GM23338 (cell line): ENCODE results near the gene ERMN. TPM values are rescaled to one million over a fixed set of nuclear protein-coding genes. Genes with fewer than 3 reads are reported as not detected.

ENCODE experiments used
- ATAC-seq: fragments of 200-7000 bp; cut with Tn5 transposase; 3 replicates; pipeline ENCODE4 v1.9.1; 2020
- DNase-seq: peaks from one replicate; pipeline ENCODE4 v3.0.0-alpha.2; 2015; ENCODE audit warnings: low spot score
- H2AFZ ChIP-seq: fragments of 200-600 bp; sonication (generic); 2 replicates; pipeline ENCODE4 v1.8.0; 2016; ENCODE audit warnings: antibody characterized with exemption, mild to moderate bottlenecking, moderate library complexity
- H3F3A ChIP-seq: fragments of 200-600 bp; sonication (generic); replicated peaks from 2 replicates; pipeline ENCODE4 v1.8.0; 2017; ENCODE audit warnings: antibody characterized with exemption, mixed run types, low read depth
- H3K27ac ChIP-seq: fragments of 200-600 bp; sonication (generic); 2 replicates; pipeline ENCODE4 v1.6.1; 2016; ENCODE audit warnings: low read depth
- H3K27me3 ChIP-seq: fragments of 200-600 bp; sonication (generic); 2 replicates; pipeline ENCODE4 v1.8.0; 2016; ENCODE audit warnings: mild to moderate bottlenecking, mixed run types, moderate library complexity; ENCODE audit not compliant: insufficient read depth
- H3K36me3 ChIP-seq: fragments of 200-600 bp; sonication (generic); 2 replicates; pipeline ENCODE4 v1.8.0; 2016; ENCODE audit warnings: mild to moderate bottlenecking; ENCODE audit not compliant: insufficient read depth
- H3K4me1 ChIP-seq: fragments of 200-600 bp; sonication (generic); 2 replicates; pipeline ENCODE4 v1.8.0; 2016; ENCODE audit warnings: mild to moderate bottlenecking, moderate library complexity; ENCODE audit not compliant: insufficient read depth
- H3K4me2 ChIP-seq: fragments of 200-600 bp; sonication (generic); 2 replicates; pipeline ENCODE4 v1.7.1; 2017; ENCODE audit warnings: mixed run types
- H3K4me3 ChIP-seq: fragments of 200-600 bp; sonication (generic); 2 replicates; pipeline ENCODE4 v1.6.1; 2016; ENCODE audit warnings: mixed run types
- H3K79me2 ChIP-seq: fragments of 200-600 bp; sonication (generic); replicated peaks from 2 replicates; pipeline ENCODE4 v1.8.0; 2017; ENCODE audit warnings: mild to moderate bottlenecking; ENCODE audit not compliant: insufficient read depth
- H3K9me2 ChIP-seq: fragments of 200-600 bp; sonication (generic); 2 replicates; pipeline ENCODE4 v1.8.0; 2017; ENCODE audit not compliant: insufficient read depth
- H4K20me1 ChIP-seq: fragments of 200-600 bp; sonication (generic); replicated peaks from 2 replicates; pipeline ENCODE4 v1.8.0; 2017; ENCODE audit warnings: mild to moderate bottlenecking; ENCODE audit not compliant: insufficient read depth
- H3K27ac Mint-ChIP-seq: 2 replicates; pipeline ENCODE4 v1.8.0; 2020; ENCODE audit warnings: inconsistent platforms, mild to moderate bottlenecking, moderate library complexity, mixed read lengths
- H3K27me3 Mint-ChIP-seq: 3 replicates; pipeline ENCODE4 v1.8.0; 2022; ENCODE audit warnings: low read depth, mild to moderate bottlenecking, moderate library complexity, mixed read lengths, inconsistent platforms; ENCODE audit not compliant: insufficient read depth, poor library complexity
- H3K36me3 Mint-ChIP-seq: 3 replicates; pipeline ENCODE4 v1.8.0; 2021; ENCODE audit warnings: low read depth, mild to moderate bottlenecking, inconsistent platforms, moderate library complexity, mixed read lengths
- H3K4me1 Mint-ChIP-seq: 3 replicates; pipeline ENCODE4 v1.8.0; 2020; ENCODE audit warnings: mild to moderate bottlenecking, inconsistent platforms, mixed read lengths
- H3K4me3 Mint-ChIP-seq: 3 replicates; pipeline ENCODE4 v1.8.0; 2021; ENCODE audit warnings: moderate library complexity, mild to moderate bottlenecking, inconsistent platforms, mixed read lengths
- H3K9me3 Mint-ChIP-seq: 3 replicates; pipeline ENCODE4 v1.8.0; 2020; ENCODE audit warnings: moderate library complexity, mild to moderate bottlenecking, inconsistent platforms, mixed read lengths
- CREB1 ChIP-seq: fragments of 250-450 bp; sonication (Bioruptor Pico); IDR thresholded peaks from 2 replicates; pipeline ENCODE4 v1.5.0; 2020; ENCODE audit warnings: low read depth, mild to moderate bottlenecking, moderate library complexity
- EZH2 ChIP-seq: fragments of 200-600 bp; sonication (generic); IDR thresholded peaks from one replicate; pipeline ENCODE4 v1.8.0; 2017; ENCODE audit warnings: antibody characterized with exemption, mild to moderate bottlenecking, low read depth; ENCODE audit not compliant: unreplicated experiment
- EZH2phosphoT487 ChIP-seq: fragments of 200-600 bp; sonication (generic); IDR thresholded peaks from one replicate; pipeline ENCODE4 v1.8.1; 2018; ENCODE audit warnings: antibody characterized with exemption; ENCODE audit not compliant: unreplicated experiment
- JUNB ChIP-seq: IDR thresholded peaks from one replicate; pipeline ENCODE4 v1.6.1; 2016; ENCODE audit warnings: antibody characterized with exemption; ENCODE audit not compliant: unreplicated experiment
- NANOG ChIP-seq: IDR thresholded peaks from 2 replicates; pipeline ENCODE4 v1.6.1; 2016; ENCODE audit warnings: antibody characterized with exemption, borderline replicate concordance
- POLR2AphosphoS5 ChIP-seq: IDR thresholded peaks from 2 replicates; pipeline ENCODE4 v1.6.1; 2016; ENCODE audit warnings: antibody characterized with exemption, low read depth
- STAT1 ChIP-seq: IDR thresholded peaks from one replicate; pipeline ENCODE4 v1.6.1; 2016; ENCODE audit warnings: antibody characterized with exemption; ENCODE audit not compliant: unreplicated experiment
- ZNF114 ChIP-seq: fragments of 250-450 bp; sonication (Bioruptor Pico); IDR thresholded peaks from 2 replicates; pipeline ENCODE4 v1.5.0; 2020; ENCODE audit warnings: mild to moderate bottlenecking, moderate library complexity
- ZNF331 ChIP-seq: fragments of 250-450 bp; sonication (Bioruptor Pico); IDR thresholded peaks from 2 replicates; pipeline ENCODE4 v1.5.0; 2020; ENCODE audit warnings: low read depth, mild to moderate bottlenecking, moderate library complexity
- polyA plus RNA-seq: library from polyadenylated mRNA; unstranded; fragments of >200 nt; fragmentation: Nextera tagmentation; extraction: Ambion mirVana; gene quantifications from 2 replicates; pipeline ENCODE4 v1.2.1, GENCODE V29; 2016
- total RNA-seq: library from RNA; depleted of rRNA; stranded (reverse); fragments of >200 nt; shearing (Covaris generic); gene quantifications from 2 replicates; pipeline ENCODE4 v1.2.3, GENCODE V29; 2014
- TF ChIP-seq, protein P1 (sequence below): IDR thresholded peaks from one replicate; pipeline ENCODE4 v1.6.1; 2018; ENCODE audit warnings: antibody characterized with exemption; ENCODE audit not compliant: unreplicated experiment
- TF ChIP-seq, protein P2 (sequence below), 2 experiments: fragments of 200-600 bp in 1 of 2; sonication (generic) in 1 of 2; conservative IDR thresholded peaks; 2 replicates each; pipeline versions ENCODE4 v1.5.1 to v1.6.1; 2016 to 2017; ENCODE audit warnings: antibody characterized with exemption in 2 of 2, low read depth in 2 of 2, mild to moderate bottlenecking in 2 of 2, moderate library complexity in 1 of 2
- TF ChIP-seq, protein P3 (sequence below): IDR thresholded peaks from 2 replicates; pipeline ENCODE4 v1.6.1; 2016; ENCODE audit warnings: antibody characterized with exemption
- TF ChIP-seq, protein P4 (sequence below): fragments of 250-450 bp; sonication (Bioruptor Pico); IDR thresholded peaks from 2 replicates; pipeline ENCODE4 v1.5.0; 2020; ENCODE audit warnings: mild to moderate bottlenecking, moderate library complexity

Gene ERMN
- total and polyA plus RNA-seq, 2 experiments from 2014 or later: 0.35 to 0.44 TPM

DNA sequence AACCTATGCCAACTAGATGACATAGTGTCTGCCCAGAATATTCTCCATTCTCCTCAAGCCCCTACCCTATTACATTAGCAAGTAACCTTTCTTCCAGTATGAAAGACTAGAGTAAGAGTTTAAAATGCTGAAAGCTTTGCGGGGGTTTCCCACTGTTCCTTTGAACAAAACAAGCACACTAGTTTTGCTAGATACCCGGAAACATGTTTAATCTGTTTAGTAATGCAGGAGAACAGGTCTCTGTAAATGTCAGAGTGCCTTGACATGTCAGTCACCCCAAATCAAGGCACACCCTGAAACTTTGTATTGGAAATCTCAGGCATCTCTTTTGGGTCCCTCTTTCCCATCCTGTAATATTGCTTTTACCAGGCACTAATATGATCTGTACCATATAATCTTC, 56.6 kb downstream of the ERMN start:
- Histone ChIP-seq H3K4me2 (no peak overlapping the region), H3K79me2 (no peaks in the 10 kb centered on the region), H3K9me2 (no peaks in the 10 kb centered on the region), H3F3A (no peaks in the 10 kb centered on the region), H3K27me3 (no peaks in the 10 kb centered on the region), H3K27ac (no peak overlapping the region), H3K4me1 (peaks cover 10% of the 10 kb centered on the region), H2AFZ (no peak overlapping the region), H3K36me3 (no peaks in the 10 kb centered on the region), H3K4me3 (no peak overlapping the region), H4K20me1 (no peaks in the 10 kb centered on the region)
- Mint-ChIP-seq H3K4me3 (no peak overlapping the region), H3K9me3 (no peaks in the 10 kb centered on the region), H3K4me1 (peaks cover 20% of the 10 kb centered on the region), H3K27ac (no peak overlapping the region), H3K27me3 (peaks cover 2% of the 10 kb centered on the region), H3K36me3 (no peaks in the 10 kb centered on the region)
- DNase-seq (no peak), ATAC-seq (no peak)
- no peak for TF ChIP-seq EZH2phosphoT487
- no peak for TF ChIP-seq ZNF331 (CRISPR knock-in tag)
- no peak for TF ChIP-seq STAT1
- TF ChIP-seq, protein P1, sequence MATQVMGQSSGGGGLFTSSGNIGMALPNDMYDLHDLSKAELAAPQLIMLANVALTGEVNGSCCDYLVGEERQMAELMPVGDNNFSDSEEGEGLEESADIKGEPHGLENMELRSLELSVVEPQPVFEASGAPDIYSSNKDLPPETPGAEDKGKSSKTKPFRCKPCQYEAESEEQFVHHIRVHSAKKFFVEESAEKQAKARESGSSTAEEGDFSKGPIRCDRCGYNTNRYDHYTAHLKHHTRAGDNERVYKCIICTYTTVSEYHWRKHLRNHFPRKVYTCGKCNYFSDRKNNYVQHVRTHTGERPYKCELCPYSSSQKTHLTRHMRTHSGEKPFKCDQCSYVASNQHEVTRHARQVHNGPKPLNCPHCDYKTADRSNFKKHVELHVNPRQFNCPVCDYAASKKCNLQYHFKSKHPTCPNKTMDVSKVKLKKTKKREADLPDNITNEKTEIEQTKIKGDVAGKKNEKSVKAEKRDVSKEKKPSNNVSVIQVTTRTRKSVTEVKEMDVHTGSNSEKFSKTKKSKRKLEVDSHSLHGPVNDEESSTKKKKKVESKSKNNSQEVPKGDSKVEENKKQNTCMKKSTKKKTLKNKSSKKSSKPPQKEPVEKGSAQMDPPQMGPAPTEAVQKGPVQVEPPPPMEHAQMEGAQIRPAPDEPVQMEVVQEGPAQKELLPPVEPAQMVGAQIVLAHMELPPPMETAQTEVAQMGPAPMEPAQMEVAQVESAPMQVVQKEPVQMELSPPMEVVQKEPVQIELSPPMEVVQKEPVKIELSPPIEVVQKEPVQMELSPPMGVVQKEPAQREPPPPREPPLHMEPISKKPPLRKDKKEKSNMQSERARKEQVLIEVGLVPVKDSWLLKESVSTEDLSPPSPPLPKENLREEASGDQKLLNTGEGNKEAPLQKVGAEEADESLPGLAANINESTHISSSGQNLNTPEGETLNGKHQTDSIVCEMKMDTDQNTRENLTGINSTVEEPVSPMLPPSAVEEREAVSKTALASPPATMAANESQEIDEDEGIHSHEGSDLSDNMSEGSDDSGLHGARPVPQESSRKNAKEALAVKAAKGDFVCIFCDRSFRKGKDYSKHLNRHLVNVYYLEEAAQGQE: no peak
- TF ChIP-seq CREB1 (CRISPR knock-in tag): no peak
- TF ChIP-seq, protein P2, sequence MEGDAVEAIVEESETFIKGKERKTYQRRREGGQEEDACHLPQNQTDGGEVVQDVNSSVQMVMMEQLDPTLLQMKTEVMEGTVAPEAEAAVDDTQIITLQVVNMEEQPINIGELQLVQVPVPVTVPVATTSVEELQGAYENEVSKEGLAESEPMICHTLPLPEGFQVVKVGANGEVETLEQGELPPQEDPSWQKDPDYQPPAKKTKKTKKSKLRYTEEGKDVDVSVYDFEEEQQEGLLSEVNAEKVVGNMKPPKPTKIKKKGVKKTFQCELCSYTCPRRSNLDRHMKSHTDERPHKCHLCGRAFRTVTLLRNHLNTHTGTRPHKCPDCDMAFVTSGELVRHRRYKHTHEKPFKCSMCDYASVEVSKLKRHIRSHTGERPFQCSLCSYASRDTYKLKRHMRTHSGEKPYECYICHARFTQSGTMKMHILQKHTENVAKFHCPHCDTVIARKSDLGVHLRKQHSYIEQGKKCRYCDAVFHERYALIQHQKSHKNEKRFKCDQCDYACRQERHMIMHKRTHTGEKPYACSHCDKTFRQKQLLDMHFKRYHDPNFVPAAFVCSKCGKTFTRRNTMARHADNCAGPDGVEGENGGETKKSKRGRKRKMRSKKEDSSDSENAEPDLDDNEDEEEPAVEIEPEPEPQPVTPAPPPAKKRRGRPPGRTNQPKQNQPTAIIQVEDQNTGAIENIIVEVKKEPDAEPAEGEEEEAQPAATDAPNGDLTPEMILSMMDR (conservative IDR thresholded peaks at IDR 0.05; ENCODE audit: low read depth in 2 of 2): no peak
- TF ChIP-seq EZH2: no peak
- TF ChIP-seq, protein P3, sequence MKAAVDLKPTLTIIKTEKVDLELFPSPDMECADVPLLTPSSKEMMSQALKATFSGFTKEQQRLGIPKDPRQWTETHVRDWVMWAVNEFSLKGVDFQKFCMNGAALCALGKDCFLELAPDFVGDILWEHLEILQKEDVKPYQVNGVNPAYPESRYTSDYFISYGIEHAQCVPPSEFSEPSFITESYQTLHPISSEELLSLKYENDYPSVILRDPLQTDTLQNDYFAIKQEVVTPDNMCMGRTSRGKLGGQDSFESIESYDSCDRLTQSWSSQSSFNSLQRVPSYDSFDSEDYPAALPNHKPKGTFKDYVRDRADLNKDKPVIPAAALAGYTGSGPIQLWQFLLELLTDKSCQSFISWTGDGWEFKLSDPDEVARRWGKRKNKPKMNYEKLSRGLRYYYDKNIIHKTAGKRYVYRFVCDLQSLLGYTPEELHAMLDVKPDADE: no peak
- TF ChIP-seq JUNB: no peak
- no peak for TF ChIP-seq POLR2AphosphoS5
- TF ChIP-seq NANOG: no peak
- TF ChIP-seq ZNF114 (CRISPR knock-in tag): no peak
- TF ChIP-seq, protein P4, sequence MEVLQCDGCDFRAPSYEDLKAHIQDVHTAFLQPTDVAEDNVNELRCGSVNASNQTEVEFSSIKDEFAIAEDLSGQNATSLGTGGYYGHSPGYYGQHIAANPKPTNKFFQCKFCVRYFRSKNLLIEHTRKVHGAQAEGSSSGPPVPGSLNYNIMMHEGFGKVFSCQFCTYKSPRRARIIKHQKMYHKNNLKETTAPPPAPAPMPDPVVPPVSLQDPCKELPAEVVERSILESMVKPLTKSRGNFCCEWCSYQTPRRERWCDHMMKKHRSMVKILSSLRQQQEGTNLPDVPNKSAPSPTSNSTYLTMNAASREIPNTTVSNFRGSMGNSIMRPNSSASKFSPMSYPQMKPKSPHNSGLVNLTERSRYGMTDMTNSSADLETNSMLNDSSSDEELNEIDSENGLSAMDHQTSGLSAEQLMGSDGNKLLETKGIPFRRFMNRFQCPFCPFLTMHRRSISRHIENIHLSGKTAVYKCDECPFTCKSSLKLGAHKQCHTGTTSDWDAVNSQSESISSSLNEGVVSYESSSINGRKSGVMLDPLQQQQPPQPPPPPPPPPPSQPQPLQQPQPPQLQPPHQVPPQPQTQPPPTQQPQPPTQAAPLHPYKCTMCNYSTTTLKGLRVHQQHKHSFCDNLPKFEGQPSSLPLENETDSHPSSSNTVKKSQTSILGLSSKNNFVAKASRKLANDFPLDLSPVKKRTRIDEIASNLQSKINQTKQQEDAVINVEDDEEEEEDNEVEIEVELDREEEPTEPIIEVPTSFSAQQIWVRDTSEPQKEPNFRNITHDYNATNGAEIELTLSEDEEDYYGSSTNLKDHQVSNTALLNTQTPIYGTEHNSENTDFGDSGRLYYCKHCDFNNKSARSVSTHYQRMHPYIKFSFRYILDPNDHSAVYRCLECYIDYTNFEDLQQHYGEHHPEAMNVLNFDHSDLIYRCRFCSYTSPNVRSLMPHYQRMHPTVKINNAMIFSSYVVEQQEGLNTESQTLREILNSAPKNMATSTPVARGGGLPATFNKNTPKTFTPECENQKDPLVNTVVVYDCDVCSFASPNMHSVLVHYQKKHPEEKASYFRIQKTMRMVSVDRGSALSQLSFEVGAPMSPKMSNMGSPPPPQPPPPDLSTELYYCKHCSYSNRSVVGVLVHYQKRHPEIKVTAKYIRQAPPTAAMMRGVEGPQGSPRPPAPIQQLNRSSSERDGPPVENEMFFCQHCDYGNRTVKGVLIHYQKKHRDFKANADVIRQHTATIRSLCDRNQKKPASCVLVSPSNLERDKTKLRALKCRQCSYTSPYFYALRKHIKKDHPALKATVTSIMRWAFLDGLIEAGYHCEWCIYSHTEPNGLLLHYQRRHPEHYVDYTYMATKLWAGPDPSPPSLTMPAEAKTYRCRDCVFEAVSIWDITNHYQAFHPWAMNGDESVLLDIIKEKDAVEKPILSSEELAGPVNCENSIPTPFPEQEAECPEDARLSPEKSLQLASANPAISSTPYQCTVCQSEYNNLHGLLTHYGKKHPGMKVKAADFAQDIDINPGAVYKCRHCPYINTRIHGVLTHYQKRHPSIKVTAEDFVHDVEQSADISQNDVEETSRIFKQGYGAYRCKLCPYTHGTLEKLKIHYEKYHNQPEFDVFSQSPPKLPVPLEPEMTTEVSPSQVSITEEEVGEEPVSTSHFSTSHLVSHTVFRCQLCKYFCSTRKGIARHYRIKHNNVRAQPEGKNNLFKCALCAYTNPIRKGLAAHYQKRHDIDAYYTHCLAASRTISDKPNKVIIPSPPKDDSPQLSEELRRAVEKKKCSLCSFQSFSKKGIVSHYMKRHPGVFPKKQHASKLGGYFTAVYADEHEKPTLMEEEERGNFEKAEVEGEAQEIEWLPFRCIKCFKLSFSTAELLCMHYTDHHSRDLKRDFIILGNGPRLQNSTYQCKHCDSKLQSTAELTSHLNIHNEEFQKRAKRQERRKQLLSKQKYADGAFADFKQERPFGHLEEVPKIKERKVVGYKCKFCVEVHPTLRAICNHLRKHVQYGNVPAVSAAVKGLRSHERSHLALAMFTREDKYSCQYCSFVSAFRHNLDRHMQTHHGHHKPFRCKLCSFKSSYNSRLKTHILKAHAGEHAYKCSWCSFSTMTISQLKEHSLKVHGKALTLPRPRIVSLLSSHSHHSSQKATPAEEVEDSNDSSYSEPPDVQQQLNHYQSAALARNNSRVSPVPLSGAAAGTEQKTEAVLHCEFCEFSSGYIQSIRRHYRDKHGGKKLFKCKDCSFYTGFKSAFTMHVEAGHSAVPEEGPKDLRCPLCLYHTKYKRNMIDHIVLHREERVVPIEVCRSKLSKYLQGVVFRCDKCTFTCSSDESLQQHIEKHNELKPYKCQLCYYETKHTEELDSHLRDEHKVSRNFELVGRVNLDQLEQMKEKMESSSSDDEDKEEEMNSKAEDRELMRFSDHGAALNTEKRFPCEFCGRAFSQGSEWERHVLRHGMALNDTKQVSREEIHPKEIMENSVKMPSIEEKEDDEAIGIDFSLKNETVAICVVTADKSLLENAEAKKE: no peak
